Osteoblast (primary cell): Measurements from ENCODE around the gene ILF2. TPM values are rescaled to one million over a fixed set of nuclear protein-coding genes. Genes with fewer than 3 reads are reported as not detected.

Source experiments
- DNase-seq: peaks from one replicate; pipeline ENCODE4 v3.0.0; 2011; ENCODE audit warnings: low spot score, mixed read lengths; ENCODE audit not compliant: insufficient read length; ENCODE audit errors: missing footprints
- H2AFZ ChIP-seq: 2 replicates; pipeline ENCODE4 v1.6.0; 2011; ENCODE audit warnings: mild to moderate bottlenecking, low read length
- H3K27ac ChIP-seq: 2 replicates; pipeline ENCODE4 v1.5.1; 2011; ENCODE audit warnings: mild to moderate bottlenecking, low read depth, low read length, moderate library complexity
- H3K27me3 ChIP-seq: 2 replicates; pipeline ENCODE4 v1.6.0; 2012; ENCODE audit warnings: mild to moderate bottlenecking, control low read depth, inconsistent platforms, low read length, moderate library complexity; ENCODE audit not compliant: insufficient read depth
- H3K36me3 ChIP-seq: 2 replicates; pipeline ENCODE4 v1.5.1; 2011; ENCODE audit warnings: mild to moderate bottlenecking, low read length, control low read depth, moderate library complexity; ENCODE audit not compliant: insufficient read depth
- H3K4me1 ChIP-seq: 2 replicates; pipeline ENCODE4 v1.5.1; 2011; ENCODE audit warnings: mild to moderate bottlenecking, low read length, control low read depth, moderate library complexity; ENCODE audit not compliant: insufficient read depth
- H3K4me2 ChIP-seq: 2 replicates; pipeline ENCODE4 v1.6.0; 2011; ENCODE audit warnings: mild to moderate bottlenecking, low read length; ENCODE audit not compliant: insufficient read depth
- H3K4me3 ChIP-seq: fragments of 200-600 bp; sonication (generic); 3 replicates; pipeline ENCODE4 v1.5.1; 2012; ENCODE audit warnings: mild to moderate bottlenecking, low read length, inconsistent platforms; ENCODE audit not compliant: insufficient read depth
- H3K79me2 ChIP-seq: 2 replicates; pipeline ENCODE4 v1.6.0; 2012; ENCODE audit warnings: mild to moderate bottlenecking, low read length, control low read depth, inconsistent platforms; ENCODE audit not compliant: insufficient read depth
- H3K9me3 ChIP-seq: 2 replicates; pipeline ENCODE4 v1.5.1; 2011; ENCODE audit warnings: low read depth, low read length, control low read depth
- H4K20me1 ChIP-seq: 2 replicates; pipeline ENCODE4 v1.6.0; 2012; ENCODE audit warnings: mild to moderate bottlenecking, low read length, control low read depth; ENCODE audit not compliant: insufficient read depth
- CTCF ChIP-seq: IDR thresholded peaks from 2 replicates; pipeline ENCODE4 v1.5.1; 2011; ENCODE audit warnings: mild to moderate bottlenecking, low read depth, low read length, moderate library complexity; ENCODE audit errors: extremely low read depth
- total RNA-seq: library from RNA; depleted of rRNA; stranded (reverse); fragments of >200 nt; gene quantifications from 2 replicates; pipeline ENCODE4 v1.2.3, GENCODE V29; 2012

Gene ILF2
- total RNA-seq, 1 donor: 130 TPM

- H3K4me3 ChIP-seq: no peak overlapping the region
- no peak for TF ChIP-seq CTCF
Measured at GRCh38 chr1:153685544-153686340, 14.9 kb upstream of the ILF2 start.

GRCh38 chr1:153684892-153685291 lies 14.1 kb upstream of the ILF2 start:
- no peak overlapping the region for H3K27ac ChIP-seq
- H3K4me2 ChIP-seq: no peak overlapping the region
- no peaks in the 10 kb centered on the region for H3K36me3 ChIP-seq
- no peaks in the 10 kb centered on the region for H3K4me1 ChIP-seq
- peaks cover 31% of the 10 kb centered on the region for H3K27me3 ChIP-seq
- no peaks in the 10 kb centered on the region for H3K79me2 ChIP-seq
- H3K9me3 ChIP-seq: no peaks in the 10 kb centered on the region
- TF ChIP-seq CTCF: no peak
- DNase-seq: peak; percentile 63
- no peak overlapping the region for H3K4me3 ChIP-seq
- H4K20me1 ChIP-seq: no peaks in the 10 kb centered on the region
- H2AFZ ChIP-seq: no peak overlapping the region

More at GRCh38 chr1:153685544-153686340, 14.9 kb upstream of the ILF2 start:
- H4K20me1 ChIP-seq: no peaks in the 10 kb centered on the region
- H3K4me1 ChIP-seq: no peaks in the 10 kb centered on the region
- peak; percentile 27 for DNase-seq
- H3K36me3 ChIP-seq: no peaks in the 10 kb centered on the region
- no peak overlapping the region for H3K4me2 ChIP-seq
- no peak overlapping the region for H2AFZ ChIP-seq
- no peaks in the 10 kb centered on the region for H3K79me2 ChIP-seq
- H3K27me3 ChIP-seq: peaks cover 22% of the 10 kb centered on the region
- no peaks in the 10 kb centered on the region for H3K9me3 ChIP-seq
- no peak overlapping the region for H3K27ac ChIP-seq

GRCh38 chr1:153683854-153684253 lies 13.1 kb upstream of the ILF2 start:
- Histone ChIP-seq H3K4me3 (no peak overlapping the region), H3K9me3 (no peaks in the 10 kb centered on the region), H4K20me1 (no peaks in the 10 kb centered on the region), H3K27ac (no peak overlapping the region), H3K4me1 (peaks cover under 1% of the 10 kb centered on the region), H3K79me2 (no peaks in the 10 kb centered on the region), H3K27me3 (peaks cover 41% of the 10 kb centered on the region), H3K36me3 (no peaks in the 10 kb centered on the region), H3K4me2 (no peak overlapping the region), H2AFZ (no peak overlapping the region)
- no peak for TF ChIP-seq CTCF
- peak; percentile 93 for DNase-seq

GRCh38 chr1:153682730-153683129 lies 11.9 kb upstream of the ILF2 start:
- no peak for DNase-seq
- H3K4me1 ChIP-seq: peaks cover 11% of the 10 kb centered on the region
- no peaks in the 10 kb centered on the region for H3K79me2 ChIP-seq
- H2AFZ ChIP-seq: no peak overlapping the region
- no peaks in the 10 kb centered on the region for H4K20me1 ChIP-seq
- no peaks in the 10 kb centered on the region for H3K9me3 ChIP-seq
- H3K27me3 ChIP-seq: peaks cover 53% of the 10 kb centered on the region
- no peak overlapping the region for H3K4me3 ChIP-seq
- TF ChIP-seq CTCF: no peak
- H3K36me3 ChIP-seq: no peaks in the 10 kb centered on the region
- H3K27ac ChIP-seq: no peak overlapping the region
- H3K4me2 ChIP-seq: no peak overlapping the region
